DLD1 (cell line): Measurements from ENCODE around the gene JSRP1.

ENCODE experiments used
- in situ Hi-C: cut with HindIII; loops from 2 replicates; pipeline ENCODE4 v1.10.0; 2017; ENCODE audit warnings: low sequenced_read_pairs

JSRP1 gene

GRCh38 chr19:2255982-2256685 is at the start of gene JSRP1:
JSRP1 (minus strand) TSS chr19:2256417; CDS start chr19:2255314, 1,103 bp downstream.
- in situ Hi-C loops = no loop called here

DNA sequence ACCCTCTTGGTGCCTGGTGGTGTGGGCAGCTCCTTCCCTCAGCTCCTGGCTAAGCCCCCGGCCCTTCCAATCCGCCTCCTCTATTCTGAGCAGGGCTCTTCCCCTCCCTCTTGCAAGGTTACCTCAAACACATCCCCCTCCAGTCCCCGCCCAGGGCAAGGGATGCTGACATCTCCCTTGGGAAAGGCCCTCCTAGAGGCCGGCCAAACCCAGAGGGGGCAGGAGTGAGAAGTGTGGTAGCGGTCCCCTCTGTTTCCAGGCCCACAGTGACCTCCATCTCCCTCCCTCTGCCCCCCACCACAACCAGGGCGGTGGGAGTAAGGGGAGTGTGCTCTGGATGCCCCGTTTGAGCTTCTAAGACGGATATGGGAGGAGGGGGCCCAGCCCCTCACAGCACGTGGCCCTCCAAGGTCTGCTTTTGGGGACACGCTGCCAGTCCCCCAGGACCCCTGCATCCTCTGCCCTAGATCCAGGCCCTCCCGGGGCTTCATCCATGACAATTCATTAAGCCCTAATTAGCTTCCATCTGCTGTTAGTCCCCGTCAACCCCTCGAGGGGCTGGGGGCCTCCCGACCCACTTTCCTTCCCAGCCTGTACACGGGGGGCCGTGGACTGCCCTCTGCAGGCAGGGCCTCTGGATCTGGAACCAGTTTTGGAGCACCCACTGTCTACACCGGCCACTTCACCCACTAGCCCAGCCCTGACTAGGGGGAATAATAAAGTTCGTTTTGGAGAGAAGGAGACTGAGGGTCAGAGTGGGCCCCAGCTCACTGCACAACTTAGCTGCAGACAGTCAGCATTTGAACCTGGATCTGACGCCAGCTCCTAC is 49.4 kb upstream of the JSRP1 start:
- in situ Hi-C loops = no loop called here

GRCh38 chr19:2303211-2303798 is 47.1 kb upstream of the JSRP1 start:
- in situ Hi-C loops = no loop called here

DNA sequence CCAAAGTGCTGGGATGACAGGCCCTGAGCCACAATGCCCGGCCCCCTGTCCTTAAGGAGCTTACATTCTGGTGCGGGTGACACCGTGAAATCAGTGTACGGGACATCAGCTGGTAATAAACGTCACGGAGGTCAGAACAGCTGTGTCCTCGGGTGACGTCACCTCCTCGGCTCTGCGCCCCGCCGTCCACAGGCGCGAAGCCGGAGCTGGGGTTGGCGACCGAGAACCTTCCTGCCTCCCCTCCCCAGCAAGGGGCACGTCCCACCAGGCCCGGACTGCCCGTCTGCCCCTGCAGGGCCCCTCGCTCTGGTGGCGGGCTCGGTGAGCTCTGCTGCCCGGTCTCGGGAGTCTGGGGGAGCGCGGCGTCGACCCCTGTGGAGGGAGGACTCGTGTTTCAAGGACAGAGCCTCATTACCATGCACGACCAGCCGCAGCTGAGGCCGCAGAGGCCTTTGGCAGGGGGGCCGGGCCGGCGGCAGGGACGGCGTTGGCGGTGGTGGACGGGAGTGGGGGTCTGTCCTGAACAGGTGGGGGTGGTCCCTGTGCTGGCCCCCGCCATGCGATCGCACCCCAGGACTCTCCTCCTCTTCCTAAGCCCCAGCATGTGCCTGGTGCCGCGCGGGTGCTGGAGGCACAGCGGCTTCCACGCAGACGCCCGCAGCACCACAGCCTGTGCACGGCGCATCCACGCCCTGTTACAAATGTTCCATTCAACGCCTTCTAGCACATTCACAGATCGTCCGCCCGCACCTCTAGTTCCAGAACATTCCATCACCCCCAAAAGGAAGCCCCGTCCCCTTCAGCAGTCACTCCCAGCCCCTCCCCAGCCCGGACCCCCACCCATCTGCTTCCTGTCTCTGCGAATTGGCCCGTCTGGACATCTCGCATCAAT is 46.3 kb upstream of the JSRP1 start:
- in situ Hi-C loops = no loop called here

- in situ Hi-C loops = no loop called here
These were observed 44.3 kb upstream of the JSRP1 start for GRCh38 chr19:2300533-2300932.

DNA sequence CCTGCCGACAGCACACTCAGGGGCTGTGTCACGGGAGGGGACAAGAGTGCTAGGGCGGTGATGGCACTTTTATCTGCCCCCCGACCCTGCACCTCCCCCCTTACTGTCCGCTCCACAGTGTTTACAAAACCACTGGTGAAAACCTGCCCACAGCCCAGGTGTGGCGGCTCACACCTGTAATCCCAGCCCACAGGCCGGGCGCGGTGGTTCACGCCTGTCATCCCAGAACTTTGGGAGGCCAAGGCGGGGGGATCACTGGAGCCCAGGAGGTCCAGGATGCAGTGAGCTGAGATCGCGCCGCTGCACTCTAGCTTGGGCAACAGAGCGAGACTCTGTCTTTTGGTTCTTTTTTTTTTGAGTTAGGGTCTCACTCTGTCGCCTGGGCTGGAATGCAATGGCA is 39.9 kb upstream of the JSRP1 start:
- in situ Hi-C loops = no loop called here

- in situ Hi-C loops = no loop called here
These were observed 38.6 kb upstream of the JSRP1 start for GRCh38 chr19:2294687-2295335.

DNA sequence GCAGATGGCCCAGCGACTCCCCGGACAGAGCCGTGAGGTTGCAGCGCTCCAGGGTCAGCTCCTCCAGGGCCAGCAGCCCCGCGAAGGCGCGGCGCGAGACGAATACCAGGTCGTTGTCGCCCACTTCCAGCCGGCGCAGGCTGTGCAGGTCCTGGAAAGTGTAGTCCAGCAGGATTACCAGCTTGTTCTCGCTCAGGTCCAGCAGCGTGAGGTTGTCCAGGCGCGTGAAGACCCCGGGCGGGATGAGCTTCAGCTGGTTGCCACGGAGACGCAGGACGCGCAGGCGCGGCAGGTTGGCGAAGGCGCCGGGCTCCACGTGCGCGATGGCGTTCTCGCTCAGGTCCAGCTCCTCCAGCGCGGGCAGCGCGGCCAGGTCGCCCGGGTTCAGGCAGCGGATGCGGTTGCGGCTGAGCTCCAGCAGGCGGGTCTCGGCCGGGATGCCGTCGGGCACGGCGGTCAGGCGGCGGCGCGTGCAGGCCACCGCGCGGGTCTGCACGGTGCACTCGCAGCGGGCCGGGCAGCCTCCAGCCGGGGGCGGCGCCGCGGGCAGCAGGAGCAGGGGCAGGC is 35.1 kb upstream of the JSRP1 start:
- in situ Hi-C loops = no loop called here

GRCh38 chr19:2290441-2291184 is 34.4 kb upstream of the JSRP1 start:
- in situ Hi-C loops = no loop called here

- in situ Hi-C loops = no loop called here
These were observed 33.7 kb upstream of the JSRP1 start for GRCh38 chr19:2289714-2290435.

DNA sequence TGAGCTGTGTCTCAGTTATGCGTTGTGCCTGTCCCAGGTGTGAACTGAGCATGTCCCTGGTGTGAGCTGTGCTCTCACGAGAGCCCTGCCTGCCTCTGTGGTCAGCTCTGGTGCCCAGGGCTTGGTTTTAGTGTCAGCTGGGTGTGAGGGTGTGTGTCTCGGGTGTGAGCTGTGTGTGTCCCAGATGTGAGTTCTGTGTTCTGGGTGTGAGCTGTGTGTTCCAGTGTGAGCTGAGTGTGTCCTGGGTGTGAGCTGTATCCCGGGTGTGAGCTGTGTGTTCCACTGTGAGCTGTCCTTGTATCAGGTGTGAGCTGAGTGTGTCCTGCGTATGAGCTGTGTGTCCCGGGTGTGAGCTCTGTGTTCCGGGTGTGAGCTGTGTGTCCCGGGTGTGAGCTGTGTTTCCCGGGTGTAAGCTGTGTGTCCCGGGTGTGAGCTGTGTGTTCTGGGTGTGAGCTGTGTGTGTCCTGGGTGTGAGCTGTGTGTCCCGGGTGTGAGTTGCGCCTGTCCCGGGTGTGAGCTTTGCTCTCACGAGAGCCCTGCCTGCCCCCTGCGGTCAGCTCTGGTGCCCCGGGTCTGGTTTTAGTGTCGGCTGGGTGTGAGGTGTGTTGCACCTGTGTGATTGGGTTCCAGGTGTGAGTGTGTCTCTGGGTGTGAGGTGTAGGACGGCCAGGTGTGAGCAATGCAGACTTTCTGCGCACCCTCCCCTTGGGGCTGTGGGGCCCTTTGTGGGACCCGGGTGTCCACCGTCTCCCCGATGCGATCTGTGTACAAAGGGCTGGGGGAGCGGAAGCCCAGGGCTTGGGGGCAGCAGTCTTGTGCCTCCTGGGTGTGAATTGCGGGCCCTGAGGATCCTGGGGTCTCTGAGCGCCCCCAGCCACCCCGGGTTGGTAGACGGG is 32.8 kb upstream of the JSRP1 start:
- in situ Hi-C loops = no loop called here

DNA sequence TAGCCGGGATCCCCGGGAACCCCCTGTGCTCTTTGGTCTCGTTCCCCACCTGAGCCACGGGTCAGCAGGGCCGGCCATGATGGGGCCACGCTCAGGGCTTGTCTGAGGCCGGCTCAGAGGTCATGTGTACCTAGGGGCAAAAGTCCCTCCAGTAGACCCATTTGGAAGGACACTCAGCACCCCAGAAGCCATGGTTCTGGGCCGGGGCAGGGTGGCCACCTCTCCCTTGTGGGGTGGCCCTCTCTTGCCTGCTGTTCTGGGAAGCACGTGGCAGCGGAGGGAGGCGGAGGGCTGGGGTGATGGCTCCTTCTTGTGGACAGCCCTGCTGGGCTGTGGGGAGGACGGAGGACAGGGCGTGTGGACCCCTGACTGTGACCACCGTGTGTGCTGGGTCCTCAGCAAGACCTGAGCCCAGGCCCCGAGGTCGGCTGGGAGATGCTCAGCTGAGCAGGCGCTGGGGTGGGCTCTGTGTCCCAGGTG is 32.2 kb upstream of the JSRP1 start:
- in situ Hi-C loops = no loop called here

DNA sequence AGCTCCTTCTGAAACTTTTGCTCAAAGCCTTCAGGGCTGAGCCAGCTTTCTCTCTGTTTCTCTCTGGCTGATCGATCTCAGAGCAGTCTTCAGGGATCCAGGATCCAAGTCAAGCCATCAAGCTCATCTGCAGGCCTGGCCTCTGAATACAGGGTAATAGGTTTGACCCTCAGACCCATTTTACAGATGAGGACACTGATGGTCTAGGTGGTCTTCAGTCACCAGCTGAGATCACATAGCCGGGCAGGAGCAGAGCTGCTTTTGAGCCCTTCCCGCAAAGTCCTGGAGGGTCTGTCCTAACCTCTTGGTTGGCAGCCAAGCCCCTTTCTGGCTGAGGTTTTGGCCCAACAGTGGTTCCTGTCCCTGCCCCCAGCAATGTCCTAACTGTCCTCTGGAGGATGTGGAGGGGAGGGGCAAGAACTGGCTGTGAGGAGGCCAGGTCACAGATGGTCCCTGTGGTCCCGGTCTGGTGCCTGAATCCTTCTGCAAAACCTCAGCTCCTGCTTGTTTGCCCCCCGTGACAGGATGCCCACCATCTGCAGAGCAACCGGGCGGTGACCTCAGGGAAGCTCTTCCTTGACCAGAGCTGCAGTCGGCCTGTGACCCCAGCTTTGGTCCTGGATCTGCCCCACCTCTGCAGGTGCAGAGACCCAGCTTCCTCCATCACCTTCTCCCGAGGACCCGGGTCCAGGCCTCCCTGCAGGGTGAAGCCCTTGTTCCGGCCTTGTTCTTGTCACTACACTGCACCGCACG is 31.5 kb upstream of the JSRP1 start:
- in situ Hi-C loops = no loop called here

GRCh38 chr19:2286402-2287140 is 30.4 kb upstream of the JSRP1 start:
- in situ Hi-C loops = no loop called here

DNA sequence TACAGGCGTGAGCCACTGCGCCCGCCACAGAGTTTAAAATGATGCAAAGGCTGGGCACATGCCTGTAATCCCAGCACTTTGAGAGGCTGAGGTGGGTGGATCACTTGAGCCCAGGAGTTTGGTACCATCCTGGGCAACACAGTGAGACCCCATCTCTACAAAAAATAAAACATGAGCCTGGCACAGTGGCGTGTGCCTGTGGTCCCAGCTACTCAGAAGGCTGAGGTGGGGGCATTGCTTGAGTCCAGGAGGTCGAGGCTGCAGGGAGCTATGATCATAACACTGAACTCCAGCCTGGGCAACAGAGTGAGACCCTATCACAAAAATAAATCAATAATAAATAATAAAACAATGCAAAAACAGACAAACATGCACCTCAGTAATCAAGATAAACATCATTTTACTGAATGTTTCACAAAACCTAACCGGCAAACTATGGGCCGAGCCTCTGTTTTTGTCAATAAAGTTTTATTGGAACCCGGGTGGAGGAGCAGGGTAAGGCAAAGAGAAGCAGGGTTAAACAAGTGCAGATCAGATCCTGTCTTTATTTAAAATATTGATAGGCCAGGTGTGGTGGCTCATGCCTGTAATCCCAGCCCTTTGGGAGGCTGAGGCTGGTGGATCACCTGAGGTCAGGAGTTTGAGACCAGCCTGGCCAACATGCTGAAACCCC is 27.8 kb upstream of the JSRP1 start:
- in situ Hi-C loops = no loop called here

- in situ Hi-C loops = no loop called here
These were observed 26.6 kb upstream of the JSRP1 start for GRCh38 chr19:2282862-2283237.
